Endothelial cell of umbilical vein (primary cell): Measurements from ENCODE around the gene EDA. TPM values are rescaled to one million over a fixed set of nuclear protein-coding genes. Genes with fewer than 3 reads are reported as not detected.

Source experiments
- BruUV-seq: library from RNA; stranded (reverse); fragments of 400-500 nt; replicated peaks from 2 replicates; lab custom pipeline; 2021; lab: Mats Ljungman, UMichigan
- CTCF ChIA-PET: fragments of 300-600, 350-600 bp; sonication (Branson Sonifier 250); formaldehyde crosslinking; loops from one replicate; lab custom pipeline; 2021; ENCODE audit warnings: antibody characterized with exemption, inconsistent platforms; lab: Charles Lee
- POLR2A ChIA-PET: fragments of 300-600, 350-600 bp; sonication (Branson Sonifier 250); formaldehyde crosslinking; loops from one replicate; lab custom pipeline; 2021; ENCODE audit warnings: antibody characterized with exemption, inconsistent platforms; lab: Charles Lee
- DNase-seq: peaks from one replicate; pipeline ENCODE4 v3.0.0-alpha.2; 2011; ENCODE audit warnings: low read depth, low spot score
- FAIRE-seq: peaks from 2 replicates; lab custom pipeline; 2011; peaks lifted over from hg19 to GRCh38; lab: Jason Lieb, UNC
- H2AFZ ChIP-seq: 2 replicates; pipeline ENCODE4 v1.6.0; 2012; ENCODE audit warnings: low read depth, low read length, control low read depth, inconsistent platforms
- H3K27ac ChIP-seq: 2 replicates; pipeline ENCODE4 v1.5.1; 2011; ENCODE audit warnings: low read depth, mild to moderate bottlenecking, control low read depth, low read length, moderate library complexity; ENCODE audit not compliant: insufficient read depth
- H3K27me3 ChIP-seq, 2 experiments: 2 replicates each; pipeline versions ENCODE4 v1.6.0 to v1.6.1; 2011; ENCODE audit warnings: low read length in 2 of 2, mixed read lengths in 1 of 2; ENCODE audit not compliant: control insufficient read depth in 2 of 2, insufficient read depth in 2 of 2
- H3K36me3 ChIP-seq, 2 experiments: 2 replicates in 1 of 2; 3 replicates in 1 of 2; pipeline ENCODE4 v1.5.1; 2011; ENCODE audit warnings: low read length in 2 of 2, mild to moderate bottlenecking in 1 of 2, moderate library complexity in 1 of 2; ENCODE audit not compliant: control insufficient read depth in 2 of 2, insufficient read depth in 2 of 2; ENCODE audit errors: extremely low read depth in 1 of 2
- H3K4me1 ChIP-seq: 3 replicates; pipeline ENCODE4 v1.5.1; 2011; ENCODE audit warnings: mild to moderate bottlenecking, low read length; ENCODE audit not compliant: control insufficient read depth, insufficient read depth; ENCODE audit errors: extremely low read depth
- H3K4me2 ChIP-seq: 2 replicates; pipeline ENCODE4 v1.6.1; 2011; ENCODE audit warnings: low read length, control low read depth, mixed read lengths; ENCODE audit not compliant: insufficient read depth
- H3K4me3 ChIP-seq, 3 experiments: fragments of 200-600 bp in 1 of 3; sonication (generic), shearing (Covaris generic) in 1 of 3; replicated peaks in 1 of 3; 2 replicates each; pipeline ENCODE4 v1.5.1; 2011 to 2016; ENCODE audit warnings: control low read depth in 3 of 3, low read length in 3 of 3, mild to moderate bottlenecking in 2 of 3, inconsistent platforms in 1 of 3, low read depth in 1 of 3, moderate library complexity in 1 of 3; ENCODE audit not compliant: insufficient read depth in 1 of 3
- H3K79me2 ChIP-seq: 2 replicates; pipeline ENCODE4 v1.6.0; 2012; ENCODE audit warnings: low read length, inconsistent platforms; ENCODE audit not compliant: control insufficient read depth, insufficient read depth
- H3K9ac ChIP-seq: replicated peaks from 2 replicates; pipeline ENCODE3; 2011; ENCODE audit warnings: low read length, control low read depth; ENCODE audit not compliant: insufficient read depth; ENCODE audit errors: extremely low read depth
- H3K9me1 ChIP-seq: replicated peaks from 3 replicates; pipeline ENCODE4 v1.6.0; 2011; ENCODE audit warnings: mild to moderate bottlenecking, low read length; ENCODE audit not compliant: control insufficient read depth, insufficient read depth; ENCODE audit errors: extremely low read depth
- H3K9me3 ChIP-seq: replicated peaks from 2 replicates; pipeline ENCODE4 v1.5.1; 2012; ENCODE audit warnings: low read length, inconsistent platforms; ENCODE audit not compliant: control insufficient read depth, insufficient read depth
- H4K20me1 ChIP-seq: replicated peaks from 2 replicates; pipeline ENCODE3; 2011; ENCODE audit warnings: mild to moderate bottlenecking, low read length; ENCODE audit not compliant: control insufficient read depth, insufficient read depth; ENCODE audit errors: extremely low read depth
- EZH2 ChIP-seq: IDR thresholded peaks from 2 replicates; pipeline ENCODE4 v1.6.1; 2012; ENCODE audit warnings: borderline replicate concordance, low read depth, mild to moderate bottlenecking, moderate library complexity, low read length, inconsistent platforms; ENCODE audit not compliant: severe bottlenecking
- GATA2 ChIP-seq: IDR thresholded peaks from 2 replicates; pipeline ENCODE4 v1.7.0; 2011; ENCODE audit warnings: low read depth, mild to moderate bottlenecking, moderate library complexity, mixed read lengths, low read length; ENCODE audit not compliant: insufficient read length, insufficient read depth
- JUN ChIP-seq: IDR thresholded peaks from 2 replicates; pipeline ENCODE4 v1.6.1; 2011; ENCODE audit warnings: borderline replicate concordance, low read depth; ENCODE audit not compliant: insufficient read length, insufficient read depth
- POLR2A ChIP-seq: IDR thresholded peaks from 2 replicates; pipeline ENCODE4 v1.6.1; 2012; ENCODE audit warnings: low read depth, mild to moderate bottlenecking, control low read depth, low read length
- POLR2AphosphoS5 ChIP-seq: IDR thresholded peaks from 2 replicates; pipeline ENCODE4 v1.6.1; 2012; ENCODE audit warnings: low read depth, mild to moderate bottlenecking, control low read depth, low read length, moderate library complexity; ENCODE audit not compliant: insufficient read depth
- dilution Hi-C: fragments of 300-500 bp; cut with MboI; formaldehyde crosslinking; loops from one replicate; pipeline ENCODE4 v1.15.0; 2019; ENCODE audit warnings: low sequenced_read_pairs; ENCODE audit not compliant: extremely low pct_ligation_motif_present
- intact Hi-C: fragments of 100-400 bp; cut with micrococcal nuclease; formaldehyde crosslinking; loops from one replicate; pipeline ENCODE4 v1.10.0; 2022
- polyA plus RNA-seq, 4 experiments: library from polyadenylated mRNA; depleted of rRNA in 3 of 4; stranded (reverse) in 3 of 4; unstranded in 1 of 4; fragments of >200 nt; gene quantifications; 2 replicates each; pipeline versions ENCODE4 v1.2.1 to v1.2.3, GENCODE V29; 2011 to 2012; ENCODE audit warnings: missing spikeins in 1 of 4
- total RNA-seq: library from RNA; stranded (reverse); gene quantifications from 2 replicates; pipeline ENCODE4 v1.2.3, GENCODE V29; 2021
- TF ChIP-seq, protein P1 (sequence below): IDR thresholded peaks from 2 replicates; pipeline ENCODE4 v1.6.1; 2011; ENCODE audit not compliant: insufficient read depth, insufficient read length
- TF ChIP-seq, protein P2 (sequence below), 2 donors: IDR thresholded peaks; 1 replicate in 1 of 2; 2 replicates in 1 of 2; pipeline ENCODE4 v1.5.1; 2011; ENCODE audit warnings: low read length in 2 of 2, mild to moderate bottlenecking in 2 of 2, moderate library complexity in 2 of 2, control low read depth in 1 of 2, inconsistent platforms in 1 of 2, low read depth in 1 of 2; ENCODE audit not compliant: insufficient read depth in 1 of 2; ENCODE audit errors: extremely low read depth in 1 of 2

The EDA gene
- total and polyA plus RNA-seq, 2 donors (not counting 3 experiments of a cell fraction or from before 2014, with no cell fraction given) = 0.37 to 1.2 TPM

DNA sequence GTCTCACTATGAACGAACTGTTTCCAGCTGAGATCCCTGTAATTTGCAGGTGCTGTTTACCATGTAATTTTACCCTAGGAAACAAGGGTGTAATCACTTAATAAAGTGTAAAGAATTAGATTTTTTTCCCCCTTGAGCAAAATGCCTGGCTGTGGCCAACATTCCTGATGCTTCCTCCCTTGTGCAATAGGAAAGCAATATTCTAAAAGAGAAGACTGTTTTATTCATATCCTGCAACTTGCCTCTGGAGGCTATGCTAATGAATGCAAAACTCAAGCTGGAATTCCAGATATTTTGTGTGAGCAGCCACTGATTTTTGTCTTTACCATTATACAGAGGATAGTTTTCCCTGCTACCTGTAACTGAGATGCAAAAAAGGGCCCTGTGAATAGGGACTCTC is 335.8 kb downstream of the EDA start:
- no peak for TF ChIP-seq POLR2AphosphoS5
- TF ChIP-seq, protein P1, sequence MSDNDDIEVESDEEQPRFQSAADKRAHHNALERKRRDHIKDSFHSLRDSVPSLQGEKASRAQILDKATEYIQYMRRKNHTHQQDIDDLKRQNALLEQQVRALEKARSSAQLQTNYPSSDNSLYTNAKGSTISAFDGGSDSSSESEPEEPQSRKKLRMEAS = no peak
- Histone ChIP-seq H3K27me3 (no peaks in the 10 kb centered on the region), H3K27ac (no peak overlapping the region), H2AFZ (no peak overlapping the region), H4K20me1 (no peaks in the 10 kb centered on the region), H3K36me3 (no peaks in the 10 kb centered on the region), H3K79me2 (no peaks in the 10 kb centered on the region), H3K4me3 (no peak overlapping the region), H3K9me3 (no peaks in the 10 kb centered on the region), H3K9ac (no peak overlapping the region), H3K4me1 (no peaks in the 10 kb centered on the region), H3K4me2 (no peak overlapping the region), H3K9me1 (no peaks in the 10 kb centered on the region)
- no peak for DNase-seq
- intact Hi-C loops (no loop called here), dilution Hi-C loops (no loop called here)
- ChIA-PET CTCF (no interaction called here), POLR2A (no interaction called here)
- BruUV-seq = no TSS peak
- FAIRE-seq = no peak

GRCh38 chrX:69959712-69960111 is 343.8 kb downstream of the EDA start:
- Histone ChIP-seq H3K79me2 (no peaks in the 10 kb centered on the region), H3K4me1 (no peaks in the 10 kb centered on the region), H3K27ac (no peak overlapping the region), H3K9me3 (no peaks in the 10 kb centered on the region), H3K9me1 (no peaks in the 10 kb centered on the region), H3K36me3 (no peaks in the 10 kb centered on the region), H3K27me3 (no peaks in the 10 kb centered on the region), H4K20me1 (no peaks in the 10 kb centered on the region), H2AFZ (no peak overlapping the region), H3K9ac (no peak overlapping the region), H3K4me3 (no peak overlapping the region), H3K4me2 (no peak overlapping the region)
- BruUV-seq = no TSS peak
- FAIRE-seq (no peak), DNase-seq (no peak)
- TF ChIP-seq EZH2 (no peak), JUN (no peak), GATA2 (no peak), POLR2A (no peak)
- TF ChIP-seq, protein P2, sequence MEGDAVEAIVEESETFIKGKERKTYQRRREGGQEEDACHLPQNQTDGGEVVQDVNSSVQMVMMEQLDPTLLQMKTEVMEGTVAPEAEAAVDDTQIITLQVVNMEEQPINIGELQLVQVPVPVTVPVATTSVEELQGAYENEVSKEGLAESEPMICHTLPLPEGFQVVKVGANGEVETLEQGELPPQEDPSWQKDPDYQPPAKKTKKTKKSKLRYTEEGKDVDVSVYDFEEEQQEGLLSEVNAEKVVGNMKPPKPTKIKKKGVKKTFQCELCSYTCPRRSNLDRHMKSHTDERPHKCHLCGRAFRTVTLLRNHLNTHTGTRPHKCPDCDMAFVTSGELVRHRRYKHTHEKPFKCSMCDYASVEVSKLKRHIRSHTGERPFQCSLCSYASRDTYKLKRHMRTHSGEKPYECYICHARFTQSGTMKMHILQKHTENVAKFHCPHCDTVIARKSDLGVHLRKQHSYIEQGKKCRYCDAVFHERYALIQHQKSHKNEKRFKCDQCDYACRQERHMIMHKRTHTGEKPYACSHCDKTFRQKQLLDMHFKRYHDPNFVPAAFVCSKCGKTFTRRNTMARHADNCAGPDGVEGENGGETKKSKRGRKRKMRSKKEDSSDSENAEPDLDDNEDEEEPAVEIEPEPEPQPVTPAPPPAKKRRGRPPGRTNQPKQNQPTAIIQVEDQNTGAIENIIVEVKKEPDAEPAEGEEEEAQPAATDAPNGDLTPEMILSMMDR (IDR thresholded peaks at IDR 0.05; ENCODE audit: extremely low read depth in 1 of 2, insufficient read depth in 1 of 2, low read depth in 1 of 2, low read length in 2 of 2) = no peak
- intact Hi-C loops = no loop called here
- CTCF ChIA-PET = no interaction called here
- dilution Hi-C loops = no loop called here
- POLR2A ChIA-PET = no interaction called here
